Measurements from ENCODE around the gene TMPRSS9.

The TMPRSS9 gene

DNA sequence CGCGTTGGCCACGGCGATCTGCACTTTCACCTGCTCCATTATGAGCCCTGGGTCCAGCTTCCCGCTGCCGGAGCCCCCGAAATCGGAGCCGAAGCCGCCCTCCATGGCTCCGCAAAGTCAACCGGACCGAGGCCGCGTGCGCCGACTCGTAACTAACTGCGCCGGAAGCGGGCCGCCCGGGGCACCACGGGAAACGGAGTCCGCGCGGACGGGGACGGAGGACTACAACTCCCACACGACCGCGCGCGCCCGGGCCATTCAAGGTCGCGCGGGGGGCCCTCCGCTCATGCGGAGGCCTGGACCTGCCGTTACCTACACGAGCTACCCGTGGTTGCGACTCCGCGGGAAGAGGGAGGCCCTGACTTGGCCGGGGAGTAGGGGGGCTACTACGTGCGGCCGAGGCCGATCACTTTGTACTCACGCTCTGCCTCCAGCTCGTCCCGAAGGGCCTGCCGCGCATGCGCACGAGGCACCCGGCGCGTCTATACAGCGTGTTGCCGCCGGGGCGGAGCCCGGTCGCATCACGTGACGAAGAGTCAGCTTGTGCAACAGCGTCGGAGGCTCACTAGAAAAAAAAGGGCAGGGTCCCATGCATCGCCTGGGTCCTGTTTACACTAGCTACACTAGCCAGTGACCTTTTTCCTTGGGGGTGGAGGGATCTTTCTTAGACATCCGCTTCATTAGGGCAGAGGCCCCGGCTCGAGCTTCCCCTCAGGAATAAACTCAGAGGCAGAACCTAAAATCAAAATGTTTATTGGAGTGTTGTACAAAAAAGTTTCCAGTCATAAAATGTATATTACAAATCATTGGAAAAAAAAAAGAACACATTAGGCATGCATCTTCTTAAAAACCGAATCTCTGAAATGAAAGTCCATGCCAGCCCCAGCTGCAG, 67.6 kb downstream of the TMPRSS9 start, which contains the start of gene TIMM13 (continued):
- peak; percentile 75 for TF ChIP-seq ZEB2 (tag by site-specific recombination; IDR thresholded peaks at IDR 0.05)
- TF ChIP-seq ZNF239 (tag by site-specific recombination; IDR thresholded peaks at IDR 0.05): no peak
- TF ChIP-seq ZNF366 (tag by site-specific recombination; conservative IDR thresholded peaks at IDR 0.05): 0 out of 2 replicates have a peak, but pooled peaks have one; percentile 13
- no peak for TF ChIP-seq ZNF133 (tag by site-specific recombination; IDR thresholded peaks at IDR 0.05)
- 0 out of 2 replicates have a peak, but pooled peaks have one; percentile 28 for TF ChIP-seq SCRT1 (tag by site-specific recombination; IDR thresholded peaks at IDR 0.05; ENCODE audit: borderline replicate concordance)
- TF ChIP-seq ZXDB (tag by site-specific recombination; IDR thresholded peaks at IDR 0.05): peak; percentile 94
- TF ChIP-seq, protein P1, sequence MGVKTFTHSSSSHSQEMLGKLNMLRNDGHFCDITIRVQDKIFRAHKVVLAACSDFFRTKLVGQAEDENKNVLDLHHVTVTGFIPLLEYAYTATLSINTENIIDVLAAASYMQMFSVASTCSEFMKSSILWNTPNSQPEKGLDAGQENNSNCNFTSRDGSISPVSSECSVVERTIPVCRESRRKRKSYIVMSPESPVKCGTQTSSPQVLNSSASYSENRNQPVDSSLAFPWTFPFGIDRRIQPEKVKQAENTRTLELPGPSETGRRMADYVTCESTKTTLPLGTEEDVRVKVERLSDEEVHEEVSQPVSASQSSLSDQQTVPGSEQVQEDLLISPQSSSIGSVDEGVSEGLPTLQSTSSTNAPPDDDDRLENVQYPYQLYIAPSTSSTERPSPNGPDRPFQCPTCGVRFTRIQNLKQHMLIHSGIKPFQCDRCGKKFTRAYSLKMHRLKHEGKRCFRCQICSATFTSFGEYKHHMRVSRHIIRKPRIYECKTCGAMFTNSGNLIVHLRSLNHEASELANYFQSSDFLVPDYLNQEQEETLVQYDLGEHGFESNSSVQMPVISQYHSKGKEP (tag by site-specific recombination; IDR thresholded peaks at IDR 0.05): peak; percentile 33; the same call in 1 of the 2 replicates
- TF ChIP-seq ZNF747 (tag by site-specific recombination; IDR thresholded peaks at IDR 0.05): no peak
- no peak for TF ChIP-seq ZNF266 (tag by site-specific recombination; IDR thresholded peaks at IDR 0.05; ENCODE audit: low read depth)
- no peak for TF ChIP-seq ZNF776 (tag by site-specific recombination; IDR thresholded peaks at IDR 0.05; ENCODE audit: borderline replicate concordance)
- no peak; the same call in none of the 2 replicates for TF ChIP-seq FEZF1 (tag by site-specific recombination; IDR thresholded peaks at IDR 0.05)
- no peak for TF ChIP-seq ZNF274 (IDR thresholded peaks at IDR 0.05; ENCODE audit: low read length)
- TF ChIP-seq ZNF274 (tag by site-specific recombination; IDR thresholded peaks at IDR 0.05; ENCODE audit: borderline replicate concordance): no peak
- TF ChIP-seq, protein P2, sequence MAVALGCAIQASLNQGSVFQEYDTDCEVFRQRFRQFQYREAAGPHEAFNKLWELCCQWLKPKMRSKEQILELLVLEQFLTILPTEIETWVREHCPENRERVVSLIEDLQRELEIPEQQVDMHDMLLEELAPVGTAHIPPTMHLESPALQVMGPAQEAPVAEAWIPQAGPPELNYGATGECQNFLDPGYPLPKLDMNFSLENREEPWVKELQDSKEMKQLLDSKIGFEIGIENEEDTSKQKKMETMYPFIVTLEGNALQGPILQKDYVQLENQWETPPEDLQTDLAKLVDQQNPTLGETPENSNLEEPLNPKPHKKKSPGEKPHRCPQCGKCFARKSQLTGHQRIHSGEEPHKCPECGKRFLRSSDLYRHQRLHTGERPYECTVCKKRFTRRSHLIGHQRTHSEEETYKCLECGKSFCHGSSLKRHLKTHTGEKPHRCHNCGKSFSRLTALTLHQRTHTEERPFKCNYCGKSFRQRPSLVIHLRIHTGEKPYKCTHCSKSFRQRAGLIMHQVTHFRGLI (tag by site-specific recombination; IDR thresholded peaks at IDR 0.05): no peak
- no peak for TF ChIP-seq ZNF624 (tag by site-specific recombination; IDR thresholded peaks at IDR 0.05)
- TF ChIP-seq ZNF548 (tag by site-specific recombination; IDR thresholded peaks at IDR 0.05): no peak
- TF ChIP-seq, protein P3, sequence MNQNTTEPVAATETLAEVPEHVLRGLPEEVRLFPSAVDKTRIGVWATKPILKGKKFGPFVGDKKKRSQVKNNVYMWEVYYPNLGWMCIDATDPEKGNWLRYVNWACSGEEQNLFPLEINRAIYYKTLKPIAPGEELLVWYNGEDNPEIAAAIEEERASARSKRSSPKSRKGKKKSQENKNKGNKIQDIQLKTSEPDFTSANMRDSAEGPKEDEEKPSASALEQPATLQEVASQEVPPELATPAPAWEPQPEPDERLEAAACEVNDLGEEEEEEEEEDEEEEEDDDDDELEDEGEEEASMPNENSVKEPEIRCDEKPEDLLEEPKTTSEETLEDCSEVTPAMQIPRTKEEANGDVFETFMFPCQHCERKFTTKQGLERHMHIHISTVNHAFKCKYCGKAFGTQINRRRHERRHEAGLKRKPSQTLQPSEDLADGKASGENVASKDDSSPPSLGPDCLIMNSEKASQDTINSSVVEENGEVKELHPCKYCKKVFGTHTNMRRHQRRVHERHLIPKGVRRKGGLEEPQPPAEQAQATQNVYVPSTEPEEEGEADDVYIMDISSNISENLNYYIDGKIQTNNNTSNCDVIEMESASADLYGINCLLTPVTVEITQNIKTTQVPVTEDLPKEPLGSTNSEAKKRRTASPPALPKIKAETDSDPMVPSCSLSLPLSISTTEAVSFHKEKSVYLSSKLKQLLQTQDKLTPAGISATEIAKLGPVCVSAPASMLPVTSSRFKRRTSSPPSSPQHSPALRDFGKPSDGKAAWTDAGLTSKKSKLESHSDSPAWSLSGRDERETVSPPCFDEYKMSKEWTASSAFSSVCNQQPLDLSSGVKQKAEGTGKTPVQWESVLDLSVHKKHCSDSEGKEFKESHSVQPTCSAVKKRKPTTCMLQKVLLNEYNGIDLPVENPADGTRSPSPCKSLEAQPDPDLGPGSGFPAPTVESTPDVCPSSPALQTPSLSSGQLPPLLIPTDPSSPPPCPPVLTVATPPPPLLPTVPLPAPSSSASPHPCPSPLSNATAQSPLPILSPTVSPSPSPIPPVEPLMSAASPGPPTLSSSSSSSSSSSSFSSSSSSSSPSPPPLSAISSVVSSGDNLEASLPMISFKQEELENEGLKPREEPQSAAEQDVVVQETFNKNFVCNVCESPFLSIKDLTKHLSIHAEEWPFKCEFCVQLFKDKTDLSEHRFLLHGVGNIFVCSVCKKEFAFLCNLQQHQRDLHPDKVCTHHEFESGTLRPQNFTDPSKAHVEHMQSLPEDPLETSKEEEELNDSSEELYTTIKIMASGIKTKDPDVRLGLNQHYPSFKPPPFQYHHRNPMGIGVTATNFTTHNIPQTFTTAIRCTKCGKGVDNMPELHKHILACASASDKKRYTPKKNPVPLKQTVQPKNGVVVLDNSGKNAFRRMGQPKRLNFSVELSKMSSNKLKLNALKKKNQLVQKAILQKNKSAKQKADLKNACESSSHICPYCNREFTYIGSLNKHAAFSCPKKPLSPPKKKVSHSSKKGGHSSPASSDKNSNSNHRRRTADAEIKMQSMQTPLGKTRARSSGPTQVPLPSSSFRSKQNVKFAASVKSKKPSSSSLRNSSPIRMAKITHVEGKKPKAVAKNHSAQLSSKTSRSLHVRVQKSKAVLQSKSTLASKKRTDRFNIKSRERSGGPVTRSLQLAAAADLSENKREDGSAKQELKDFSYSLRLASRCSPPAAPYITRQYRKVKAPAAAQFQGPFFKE (tag by site-specific recombination; IDR thresholded peaks at IDR 0.05; ENCODE audit: borderline replicate concordance): no peak
- peak; percentile 63; the same call in 1 of the 2 replicates for TF ChIP-seq KLF1 (tag by site-specific recombination; IDR thresholded peaks at IDR 0.05)
- TF ChIP-seq ZNF510 (tag by site-specific recombination; IDR thresholded peaks at IDR 0.05; ENCODE audit: insufficient replicate concordance): no peak
- no peak; the same call in 1 of the 2 replicates for TF ChIP-seq ZNF146 (tag by site-specific recombination; IDR thresholded peaks at IDR 0.05)
- no peak for TF ChIP-seq ZNF792 (tag by site-specific recombination; IDR thresholded peaks at IDR 0.05)
- no peak for TF ChIP-seq ZBTB1 (tag by site-specific recombination; IDR thresholded peaks at IDR 0.05)
- TF ChIP-seq RBAK (tag by site-specific recombination; IDR thresholded peaks at IDR 0.05): no peak
- TF ChIP-seq ZFP3 (tag by site-specific recombination; IDR thresholded peaks at IDR 0.05; ENCODE audit: low read depth): no peak
- TF ChIP-seq, protein P4, sequence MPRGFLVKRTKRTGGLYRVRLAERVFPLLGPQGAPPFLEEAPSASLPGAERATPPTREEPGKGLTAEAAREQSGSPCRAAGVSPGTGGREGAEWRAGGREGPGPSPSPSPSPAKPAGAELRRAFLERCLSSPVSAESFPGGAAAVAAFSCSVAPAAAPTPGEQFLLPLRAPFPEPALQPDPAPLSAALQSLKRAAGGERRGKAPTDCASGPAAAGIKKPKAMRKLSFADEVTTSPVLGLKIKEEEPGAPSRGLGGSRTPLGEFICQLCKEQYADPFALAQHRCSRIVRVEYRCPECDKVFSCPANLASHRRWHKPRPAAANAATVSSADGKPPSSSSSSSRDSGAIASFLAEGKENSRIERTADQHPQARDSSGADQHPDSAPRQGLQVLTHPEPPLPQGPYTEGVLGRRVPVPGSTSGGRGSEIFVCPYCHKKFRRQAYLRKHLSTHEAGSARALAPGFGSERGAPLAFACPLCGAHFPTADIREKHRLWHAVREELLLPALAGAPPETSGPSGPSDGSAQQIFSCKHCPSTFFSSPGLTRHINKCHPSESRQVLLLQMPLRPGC (tag by site-specific recombination; IDR thresholded peaks at IDR 0.05): no peak
- TF ChIP-seq, protein P5, sequence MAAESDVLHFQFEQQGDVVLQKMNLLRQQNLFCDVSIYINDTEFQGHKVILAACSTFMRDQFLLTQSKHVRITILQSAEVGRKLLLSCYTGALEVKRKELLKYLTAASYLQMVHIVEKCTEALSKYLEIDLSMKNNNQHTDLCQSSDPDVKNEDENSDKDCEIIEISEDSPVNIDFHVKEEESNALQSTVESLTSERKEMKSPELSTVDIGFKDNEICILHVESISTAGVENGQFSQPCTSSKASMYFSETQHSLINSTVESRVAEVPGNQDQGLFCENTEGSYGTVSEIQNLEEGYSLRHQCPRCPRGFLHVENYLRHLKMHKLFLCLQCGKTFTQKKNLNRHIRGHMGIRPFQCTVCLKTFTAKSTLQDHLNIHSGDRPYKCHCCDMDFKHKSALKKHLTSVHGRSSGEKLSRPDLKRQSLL (tag by site-specific recombination; IDR thresholded peaks at IDR 0.05): no peak; the same call in 1 of the 2 replicates
- TF ChIP-seq MZF1 (tag by site-specific recombination; IDR thresholded peaks at IDR 0.05; ENCODE audit: borderline replicate concordance): no peak
- peak; percentile 62 for TF ChIP-seq ZBTB17 (tag by site-specific recombination; IDR thresholded peaks at IDR 0.05)

All from HEK293 (cell line).